B cell (primary cell): Measurements from ENCODE around the gene NGLY1.

Source experiments
- CTCF ChIP-seq: fragments of 200-600 bp; IDR thresholded peaks from one replicate; pipeline ENCODE4 v1.8.0; 2022; ENCODE audit warnings: antibody characterized with exemption, mild to moderate bottlenecking
- EZH2 ChIP-seq: IDR thresholded peaks from 2 replicates; pipeline ENCODE4 v1.6.1; 2012; ENCODE audit warnings: borderline replicate concordance, low read depth, mild to moderate bottlenecking, moderate library complexity, low read length; ENCODE audit not compliant: insufficient read depth, poor library complexity, severe bottlenecking

- TF ChIP-seq CTCF (no peak), EZH2 (no peak)
These were observed 36.2 kb downstream of the NGLY1 start for GRCh38 chr3:25747033-25747432.
